Measurements from ENCODE around the gene UBAP1L.

The UBAP1L gene

DNA sequence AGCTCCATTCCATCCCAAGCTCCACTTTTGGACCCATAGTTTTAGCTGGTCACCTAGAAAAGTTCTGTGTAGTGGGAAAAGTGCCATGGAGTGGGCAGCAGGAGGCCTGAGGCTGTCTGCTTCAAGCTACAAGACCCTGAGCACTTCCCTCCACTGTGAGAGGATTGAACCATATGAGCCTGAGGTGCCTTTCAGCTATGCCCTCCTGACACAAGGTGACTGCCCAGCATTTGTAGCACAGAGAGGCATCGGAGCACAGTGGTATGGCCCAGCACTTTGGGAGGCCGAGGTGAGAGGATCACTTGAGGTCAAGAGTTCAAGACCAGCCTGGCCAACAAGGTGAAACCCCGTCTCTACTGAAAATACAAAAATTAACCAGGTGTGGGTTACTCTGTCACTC lies 42.4 kb downstream of the UBAP1L start:
- no peak for DNase-seq (ENCODE audit: low read depth)
- H3K4me3 ChIP-seq (ENCODE audit: low read length): no peak overlapping the region
- TF ChIP-seq CTCF (conservative IDR thresholded peaks at IDR 0.05; ENCODE audit: low read depth, low read length): no peak

GRCh38 chr15:65072027-65072426 lies 43.0 kb downstream of the UBAP1L start:
- no peak for TF ChIP-seq CTCF (conservative IDR thresholded peaks at IDR 0.05; ENCODE audit: low read depth, low read length)
- H3K4me3 ChIP-seq (ENCODE audit: low read length): no peak overlapping the region
- DNase-seq (ENCODE audit: low read depth): no peak

- no peak for DNase-seq (ENCODE audit: low read depth)
- no peak overlapping the region for H3K4me3 ChIP-seq (ENCODE audit: low read length)
- TF ChIP-seq CTCF (conservative IDR thresholded peaks at IDR 0.05; ENCODE audit: low read depth, low read length): no peak
These were observed 43.6 kb downstream of the UBAP1L start for GRCh38 chr15:65071381-65071811.

GRCh38 chr15:65069779-65070546 lies 45.0 kb downstream of the UBAP1L start:
- no peak for TF ChIP-seq CTCF (conservative IDR thresholded peaks at IDR 0.05; ENCODE audit: low read depth, low read length)
- no peak for DNase-seq (ENCODE audit: low read depth)
- H3K4me3 ChIP-seq (ENCODE audit: low read length): no peak overlapping the region

- no peak for DNase-seq (ENCODE audit: low read depth)
- H3K4me3 ChIP-seq (ENCODE audit: low read length): no peak overlapping the region
- no peak for TF ChIP-seq CTCF (conservative IDR thresholded peaks at IDR 0.05; ENCODE audit: low read depth, low read length)
These were observed 45.8 kb downstream of the UBAP1L start for GRCh38 chr15:65069179-65069578.

DNA sequence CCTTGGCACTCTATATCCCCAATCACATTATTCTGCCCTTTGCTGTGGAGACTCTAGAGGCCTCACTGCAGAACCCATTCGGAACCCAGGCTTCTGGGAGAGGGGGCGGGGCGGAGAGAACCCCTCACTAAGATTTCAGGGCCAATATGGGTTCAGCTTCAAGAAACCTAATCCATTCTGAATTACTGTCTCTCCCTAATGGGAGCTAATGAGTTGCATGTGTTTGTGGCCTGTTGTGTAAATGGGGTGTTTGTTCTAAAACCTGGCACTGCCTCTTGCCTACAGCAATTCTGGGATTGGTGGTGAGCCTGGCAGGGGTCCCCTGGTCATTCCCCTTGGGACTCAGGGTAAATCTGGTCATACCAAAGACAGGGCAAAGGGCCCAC lies 46.6 kb downstream of the UBAP1L start:
- no peak for DNase-seq (ENCODE audit: low read depth)
- no peak for TF ChIP-seq CTCF (conservative IDR thresholded peaks at IDR 0.05; ENCODE audit: low read depth, low read length)
- no peak overlapping the region for H3K4me3 ChIP-seq (ENCODE audit: low read length)

All from retinal pigment epithelial cell (primary cell).